RWPE1 (cell line): ENCODE measurements around the gene RHBG.
"Not testable (repeated sequence)": the region's sequence is repeated elsewhere in the genome, so short reads cannot be mapped to it uniquely, and the experiment has no call there.

Experiments used
- CTCF ChIA-PET: fragments of 350-600 bp; sonication (Branson Sonifier 250); formaldehyde crosslinking; extraction: SDS; loops from one replicate; lab custom pipeline; 2021; lab: Yijun Ruan, JAX
- POLR2A ChIA-PET: fragments of 400-600 bp; formaldehyde crosslinking; extraction: SDS; loops from one replicate; lab custom pipeline; 2020; ENCODE audit warnings: antibody characterized with exemption; ENCODE audit not compliant: low non-redundant PET; lab: Yijun Ruan, JAX
- DNase-seq: peaks from one replicate; pipeline ENCODE4 v3.0.0; 2012; ENCODE audit warnings: low spot score
- H3K27ac ChIP-seq: fragments of 450-650 bp; 2 replicates; pipeline ENCODE4 v1.5.1; 2017
- TF ChIP-seq, protein P1 (sequence below): fragments of 450-650 bp; conservative IDR thresholded peaks from 2 replicates; pipeline ENCODE4 v1.5.1; 2017; ENCODE audit warnings: low read depth, mild to moderate bottlenecking

RHBG gene

DNA sequence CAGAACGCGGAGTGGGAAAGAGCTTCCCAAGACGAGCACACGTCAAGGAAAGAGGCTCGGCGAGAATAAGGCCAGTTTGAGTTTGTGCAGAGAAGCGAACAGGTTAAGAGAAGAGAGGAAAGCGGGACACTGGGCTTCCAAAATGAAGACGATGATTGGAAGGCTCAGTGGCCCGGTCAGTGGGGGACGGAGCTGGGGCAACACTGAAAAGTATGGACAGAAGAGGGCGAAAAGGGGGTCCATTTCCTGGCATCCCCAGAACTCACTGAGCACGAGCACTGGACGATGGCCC lies 31.2 kb upstream of the RHBG start:
- no peak for DNase-seq
- POLR2A ChIA-PET: no interaction called here
- H3K27ac ChIP-seq: peak overlapping the region; percentile 83

DNA sequence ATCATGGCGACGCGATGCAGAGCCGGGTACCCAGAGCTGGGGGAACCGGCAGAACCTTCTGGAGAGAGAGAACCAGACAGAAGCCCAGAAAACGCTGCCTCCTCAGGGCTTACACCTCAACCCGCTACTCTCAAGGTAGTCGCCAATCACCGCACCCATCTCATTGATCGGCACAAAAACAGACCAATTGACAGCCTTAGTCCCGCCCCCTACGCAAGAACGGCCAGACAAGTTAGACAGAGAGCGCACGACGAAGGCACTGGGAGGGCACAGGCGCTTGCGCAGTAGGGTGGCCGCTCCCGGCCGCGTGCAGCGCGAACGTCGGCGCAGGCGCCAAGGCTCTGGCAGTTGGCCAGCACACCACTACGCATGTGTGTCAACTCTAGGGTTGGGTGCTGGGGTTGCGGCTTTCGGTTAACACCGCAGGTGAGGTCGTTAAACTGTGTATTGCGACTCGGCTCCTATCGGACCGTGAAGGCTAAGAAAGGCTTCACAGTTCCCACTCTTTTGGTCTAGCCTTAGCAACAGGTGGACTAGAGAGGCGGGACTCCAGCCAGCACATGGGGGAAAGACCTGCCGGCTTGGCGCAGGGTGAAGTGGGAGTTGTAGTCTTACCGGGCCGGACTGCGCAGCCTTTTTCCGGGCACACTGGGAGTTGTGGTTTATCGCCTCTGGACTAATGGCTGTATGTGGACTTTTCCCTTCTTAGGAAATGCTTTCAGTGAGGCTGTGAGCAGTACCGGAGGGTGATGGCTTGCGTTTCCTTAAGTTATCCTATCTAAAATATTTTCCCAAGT lies 30.6 kb upstream of the RHBG start, which contains the start of the genes CCT3 and TSACC:
CCT3 (minus strand) TSS at position 113 of the 797 bp plus-strand sequence; CDS start at position 5, 108 bp downstream.
TSACC (plus strand) TSS at position 347 of the 797 bp plus-strand sequence. CDS start 1,232 bp downstream, outside the sequence.
- CTCF ChIA-PET: interaction anchor here (0.6 kb wide), 1 partner anchor 9 kb away, joined by 3 read pairs; no protein-coding TSS in a partner anchor
- peak; percentile 99 for DNase-seq
- POLR2A ChIA-PET: no interaction called here
- TF ChIP-seq, protein P1, sequence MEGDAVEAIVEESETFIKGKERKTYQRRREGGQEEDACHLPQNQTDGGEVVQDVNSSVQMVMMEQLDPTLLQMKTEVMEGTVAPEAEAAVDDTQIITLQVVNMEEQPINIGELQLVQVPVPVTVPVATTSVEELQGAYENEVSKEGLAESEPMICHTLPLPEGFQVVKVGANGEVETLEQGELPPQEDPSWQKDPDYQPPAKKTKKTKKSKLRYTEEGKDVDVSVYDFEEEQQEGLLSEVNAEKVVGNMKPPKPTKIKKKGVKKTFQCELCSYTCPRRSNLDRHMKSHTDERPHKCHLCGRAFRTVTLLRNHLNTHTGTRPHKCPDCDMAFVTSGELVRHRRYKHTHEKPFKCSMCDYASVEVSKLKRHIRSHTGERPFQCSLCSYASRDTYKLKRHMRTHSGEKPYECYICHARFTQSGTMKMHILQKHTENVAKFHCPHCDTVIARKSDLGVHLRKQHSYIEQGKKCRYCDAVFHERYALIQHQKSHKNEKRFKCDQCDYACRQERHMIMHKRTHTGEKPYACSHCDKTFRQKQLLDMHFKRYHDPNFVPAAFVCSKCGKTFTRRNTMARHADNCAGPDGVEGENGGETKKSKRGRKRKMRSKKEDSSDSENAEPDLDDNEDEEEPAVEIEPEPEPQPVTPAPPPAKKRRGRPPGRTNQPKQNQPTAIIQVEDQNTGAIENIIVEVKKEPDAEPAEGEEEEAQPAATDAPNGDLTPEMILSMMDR: no peak
- H3K27ac ChIP-seq: peak within 1 kb of the TSS; percentile 83

More for the DNA sequence above, 31.2 kb upstream of the RHBG start:
- CTCF ChIA-PET: interaction anchor here (0.6 kb wide), 1 partner anchor 10 kb away, joined by 3 read pairs; no protein-coding TSS in a partner anchor
- TF ChIP-seq, protein P1: no peak

DNA sequence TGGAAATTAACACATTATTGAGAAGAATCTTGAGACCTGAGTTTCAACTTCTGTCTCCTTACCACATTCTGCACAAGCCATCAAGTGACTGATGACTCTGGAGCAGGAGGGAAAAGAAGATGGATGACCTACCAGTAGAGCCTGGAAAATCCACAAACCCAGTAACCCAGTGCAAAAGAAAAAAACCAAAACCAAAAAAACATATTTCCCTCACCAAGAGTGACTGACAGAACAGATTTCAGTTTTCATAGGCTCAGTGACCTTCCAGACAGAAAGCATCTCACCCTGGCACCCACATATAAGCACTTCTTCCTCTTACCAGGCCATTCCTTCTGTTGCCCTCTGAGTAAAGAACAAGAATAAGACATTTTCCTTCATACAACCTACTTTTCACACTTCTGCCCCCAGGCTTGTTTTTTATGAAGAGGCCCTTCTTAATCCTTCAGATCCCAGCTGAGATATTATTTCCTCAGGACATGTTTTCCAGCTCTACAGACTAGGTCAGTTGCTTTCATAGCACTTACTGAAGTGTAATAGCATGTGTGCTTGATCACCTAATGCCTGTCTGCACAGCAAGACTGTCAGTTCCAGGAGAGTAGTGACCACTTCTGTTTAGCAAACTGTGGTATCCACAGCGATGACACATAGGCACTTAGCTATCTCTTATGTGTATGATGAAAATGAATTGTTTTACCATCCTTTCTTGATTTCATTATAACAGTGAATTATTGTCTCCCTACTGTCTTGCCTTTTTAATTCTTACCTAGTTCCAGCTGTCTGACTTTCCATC lies 26.6 kb upstream of the RHBG start:
- no peak overlapping the region for H3K27ac ChIP-seq
- CTCF ChIA-PET: interaction anchor here (0.6 kb wide), 1 partner anchor 17 kb away, joined by 4 read pairs; no protein-coding TSS in a partner anchor
- POLR2A ChIA-PET: no interaction called here
- TF ChIP-seq, protein P1: no peak
- no peak for DNase-seq

DNA sequence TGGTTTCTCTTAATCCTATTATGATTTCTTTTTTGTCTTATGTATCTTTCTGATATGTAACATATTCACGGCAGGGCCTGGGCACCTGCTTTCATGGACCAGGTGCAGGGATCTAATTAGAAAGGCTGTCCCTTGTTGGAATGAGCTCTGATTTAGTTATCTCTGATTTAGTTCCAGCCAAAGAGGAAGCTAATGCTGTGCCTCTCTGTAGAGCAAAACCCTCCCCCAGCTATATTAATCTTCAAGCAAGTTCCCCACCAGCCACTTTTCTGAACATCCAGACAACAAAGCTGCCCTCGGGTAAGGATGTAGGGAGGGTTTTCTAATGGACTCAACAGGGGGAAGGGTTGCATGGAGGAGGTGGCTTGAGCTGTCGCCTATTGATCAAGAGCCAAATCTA lies 24.6 kb upstream of the RHBG start:
- POLR2A ChIA-PET: no interaction called here
- TF ChIP-seq, protein P1: no peak
- CTCF ChIA-PET: interaction anchor here (0.7 kb wide), 1 partner anchor 71 kb away, joined by 4 read pairs; no protein-coding TSS in a partner anchor
- no peak overlapping the region for H3K27ac ChIP-seq
- no peak for DNase-seq

- H3K27ac ChIP-seq, DNase-seq, POLR2A ChIA-PET: not testable (repeated sequence)
- CTCF ChIA-PET: interaction anchor here (1.1 kb wide), 1 partner anchor 11 kb away, joined by 3 read pairs; no protein-coding TSS in a partner anchor
These were observed 23.0 kb upstream of the RHBG start for GRCh38 chr1:156346035-156346434.

- TF ChIP-seq, protein P1: no peak
- DNase-seq: no peak
- ChIA-PET POLR2A (no interaction called here), CTCF (no interaction called here)
- H3K27ac ChIP-seq: no peak overlapping the region
These were observed 22.4 kb upstream of the RHBG start for GRCh38 chr1:156346636-156347035.
